ENCODE data around the gene KANK3.
A peak's percentile ranks its signal among the peaks of the same experiment; 100 is the strongest.
"Not testable (repeated sequence)": the region's sequence is repeated elsewhere in the genome, so short reads cannot be mapped to it uniquely, and the experiment has no call there.

KANK3 gene

GRCh38 chr19:8342684-8343482 is at the start of gene KANK3:
TSS of gene KANK3 (minus strand) at chr19:8343262. CDS start at chr19:8337828, 5,434 bp downstream.
- DNase-seq, result peak; percentile 94

- no peak for DNase-seq
Measured at GRCh38 chr19:8392017-8392591, 49.0 kb upstream of the KANK3 start.

DNA sequence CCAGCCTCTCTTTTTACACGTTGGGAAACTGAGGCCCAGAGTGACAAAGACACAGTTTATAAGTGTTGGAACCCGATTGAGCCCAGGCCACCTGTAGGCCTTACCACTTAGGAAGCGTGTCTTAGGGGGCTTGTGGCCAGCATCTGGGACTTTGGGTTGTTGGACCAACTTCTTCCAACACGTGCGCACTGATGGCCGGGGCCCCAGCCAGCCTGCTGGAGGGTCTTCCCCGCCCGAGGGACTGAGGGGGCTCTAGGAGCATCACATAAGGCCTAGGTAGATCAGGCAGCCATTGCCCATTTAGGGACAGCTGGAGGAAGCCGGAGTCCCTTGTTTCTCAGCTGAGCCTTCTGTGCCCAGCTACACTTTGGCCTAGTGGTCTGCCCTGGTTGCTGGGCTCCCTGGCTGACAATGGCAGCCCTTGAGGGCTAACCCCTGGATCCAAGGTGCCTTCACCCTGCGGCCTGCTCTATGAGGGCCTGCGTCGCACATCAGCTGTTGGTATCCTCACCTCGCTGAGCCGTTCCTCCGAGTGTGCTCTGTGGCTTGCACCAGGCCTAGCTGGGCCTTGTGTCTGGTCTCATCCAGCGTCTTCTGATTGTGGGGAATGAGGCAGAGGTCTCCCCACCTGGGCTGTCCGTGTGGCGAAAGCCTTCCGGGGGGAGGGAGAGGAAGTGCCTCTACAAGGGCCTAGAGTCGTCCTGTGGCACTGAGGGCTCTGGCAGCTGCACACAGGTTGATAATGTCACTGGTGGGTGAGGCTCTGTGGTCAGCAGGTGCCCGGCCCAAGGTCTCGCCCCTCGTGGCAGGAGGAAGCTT is 48.3 kb upstream of the KANK3 start:
- DNase-seq, result no peak

- DNase-seq, result peak; percentile 94
Measured at GRCh38 chr19:8390617-8390981, 47.5 kb upstream of the KANK3 start.

DNA sequence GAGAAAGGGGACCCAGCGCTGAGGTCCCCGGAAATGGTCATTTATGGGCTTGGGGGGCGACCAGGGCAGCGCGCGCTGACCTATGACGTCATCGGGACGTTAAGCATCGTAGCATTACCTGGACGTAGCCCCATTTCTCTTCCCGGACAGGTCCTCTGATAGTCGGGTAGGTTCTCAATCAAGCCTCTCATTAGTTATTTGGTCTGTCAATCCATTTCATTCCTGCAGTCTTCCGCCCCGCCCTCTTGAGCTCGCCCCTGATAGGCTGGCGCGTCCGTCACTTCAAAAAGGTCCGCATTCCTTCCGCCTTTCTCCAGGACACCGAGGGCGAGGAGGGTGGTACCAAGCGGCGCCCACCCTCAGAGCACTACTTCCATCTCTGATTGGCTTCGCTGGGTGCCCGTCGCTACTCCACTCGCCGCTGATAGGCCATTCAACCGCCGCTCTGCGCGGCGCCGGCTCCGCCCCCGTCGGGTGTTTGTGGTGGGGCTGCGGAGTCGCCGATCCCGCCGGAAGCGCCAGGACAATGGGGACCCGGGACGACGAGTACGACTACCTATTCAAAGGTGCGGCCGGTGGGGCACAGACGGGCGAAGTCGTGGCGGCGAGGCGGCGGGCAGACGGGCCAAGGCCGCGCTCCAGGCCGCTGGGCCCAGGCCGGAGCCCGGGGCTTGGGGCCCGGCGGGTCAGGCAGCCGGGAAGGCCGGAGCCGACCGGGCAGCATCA is 47.0 kb upstream of the KANK3 start, which contains the start of gene RAB11B:
Gene RAB11B, plus strand, starts transcription at position 470 of the 726 bp plus-strand sequence. Its CDS starts 57 bp downstream, at position 527.
- DNase-seq, result peak; percentile 100

GRCh38 chr19:8388612-8388958 is 45.5 kb upstream of the KANK3 start:
- DNase-seq, result no peak

DNA sequence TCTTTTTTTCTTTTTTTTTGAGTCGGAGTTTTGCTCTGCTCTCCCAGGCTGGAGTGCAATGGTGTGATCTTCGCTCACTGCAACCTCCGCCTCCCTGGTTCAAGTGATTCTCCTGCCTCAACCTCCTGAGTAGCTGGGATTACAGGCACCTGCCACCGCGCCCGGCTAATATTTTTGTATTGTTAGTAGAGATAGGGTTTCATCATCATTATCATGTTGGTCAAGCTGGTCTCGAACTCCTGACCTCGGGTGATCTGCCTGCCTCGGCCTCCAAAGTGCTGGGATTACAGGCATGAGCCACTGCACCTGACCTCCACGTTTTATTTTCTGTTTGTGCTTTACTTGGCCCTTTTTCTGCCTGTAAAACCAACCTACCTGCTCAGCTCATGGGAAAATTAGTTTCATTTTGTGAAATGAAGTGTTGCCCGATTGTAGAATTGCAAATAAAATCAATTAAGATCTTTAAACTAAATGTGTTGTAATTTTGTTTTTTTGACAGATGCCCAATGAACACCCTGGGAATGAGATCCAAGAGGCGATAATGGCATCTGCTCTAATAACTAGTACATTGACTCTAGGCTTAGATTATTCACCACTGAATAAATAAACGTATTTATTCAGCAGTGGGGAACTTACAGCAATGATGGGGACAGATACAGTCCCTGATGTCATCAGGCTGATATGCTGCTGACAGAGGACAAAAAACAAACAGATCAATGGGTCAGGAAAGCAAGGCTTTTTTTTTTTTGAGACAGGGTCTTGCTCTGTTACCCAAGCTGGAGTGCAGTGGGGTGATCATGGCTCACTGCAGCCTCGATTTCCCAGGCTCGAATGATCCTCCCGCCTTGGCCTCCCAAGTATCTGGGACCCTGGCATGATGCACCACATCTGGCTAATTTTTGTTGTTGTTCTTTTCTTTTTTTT is 44.9 kb upstream of the KANK3 start:
- no peak for DNase-seq

DNA sequence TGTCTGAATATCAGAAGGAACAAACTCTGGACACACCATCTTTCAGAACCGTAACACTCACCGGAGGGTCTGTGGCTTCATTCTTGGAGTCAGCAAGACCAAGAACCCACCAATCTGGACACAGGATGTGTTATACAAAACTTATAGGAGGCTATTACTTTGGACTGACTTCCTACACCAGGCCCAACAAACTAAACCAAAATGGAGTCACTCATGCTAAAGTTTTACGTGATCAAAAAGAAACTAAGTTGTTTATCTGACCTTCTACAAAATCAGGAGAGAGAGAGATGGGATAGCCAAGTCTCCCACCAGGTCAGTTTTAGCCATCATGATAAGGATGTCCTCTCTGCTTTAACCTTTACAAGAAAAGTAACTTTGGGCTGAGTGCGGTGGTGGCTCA is 43.9 kb upstream of the KANK3 start:
- no peak for DNase-seq

DNA sequence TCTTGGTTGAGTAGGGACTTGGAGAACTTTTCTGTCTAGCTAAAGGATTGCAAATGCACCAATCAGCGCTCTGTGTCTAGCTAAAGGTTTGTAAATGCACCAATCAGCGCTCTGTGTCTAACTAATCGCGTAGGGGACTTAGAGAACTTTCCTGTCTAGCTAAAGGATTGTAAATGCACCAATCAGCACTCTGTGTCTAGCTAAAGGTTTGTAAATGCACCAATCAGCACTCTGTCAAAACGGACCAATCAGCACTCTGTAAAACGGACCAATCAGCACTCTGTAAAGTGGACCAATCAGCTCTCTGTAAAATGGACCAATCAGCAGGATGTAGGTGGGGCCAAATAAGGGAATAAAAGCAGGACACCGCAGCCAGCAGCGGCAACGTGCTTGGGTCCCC is 43.4 kb upstream of the KANK3 start:
- DNase-seq, result not testable (repeated sequence)

DNA sequence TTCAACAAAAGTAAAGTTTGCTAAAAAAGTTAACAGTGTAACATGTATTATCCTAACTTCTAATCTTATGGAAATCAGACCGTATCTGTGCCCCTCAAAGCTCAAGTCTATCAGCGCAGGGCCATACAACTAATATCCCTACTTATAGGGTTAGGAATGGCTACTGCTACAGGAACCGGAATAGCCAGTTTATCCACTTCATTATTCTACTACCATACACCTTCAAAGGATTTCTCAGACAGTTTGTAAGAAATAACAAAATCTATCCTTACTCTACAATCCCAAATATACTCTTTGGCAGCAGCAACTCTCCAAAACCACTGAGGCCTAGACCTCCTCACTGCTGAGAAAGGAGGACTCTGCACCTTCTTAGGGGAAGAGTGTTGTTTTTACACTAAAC is 42.5 kb upstream of the KANK3 start:
- not testable (repeated sequence) for DNase-seq

GRCh38 chr19:8385103-8385502 is 42.0 kb upstream of the KANK3 start:
- not testable (repeated sequence) for DNase-seq

- not testable (repeated sequence) for DNase-seq
Measured at GRCh38 chr19:8384569-8384968, 41.5 kb upstream of the KANK3 start.

DNA sequence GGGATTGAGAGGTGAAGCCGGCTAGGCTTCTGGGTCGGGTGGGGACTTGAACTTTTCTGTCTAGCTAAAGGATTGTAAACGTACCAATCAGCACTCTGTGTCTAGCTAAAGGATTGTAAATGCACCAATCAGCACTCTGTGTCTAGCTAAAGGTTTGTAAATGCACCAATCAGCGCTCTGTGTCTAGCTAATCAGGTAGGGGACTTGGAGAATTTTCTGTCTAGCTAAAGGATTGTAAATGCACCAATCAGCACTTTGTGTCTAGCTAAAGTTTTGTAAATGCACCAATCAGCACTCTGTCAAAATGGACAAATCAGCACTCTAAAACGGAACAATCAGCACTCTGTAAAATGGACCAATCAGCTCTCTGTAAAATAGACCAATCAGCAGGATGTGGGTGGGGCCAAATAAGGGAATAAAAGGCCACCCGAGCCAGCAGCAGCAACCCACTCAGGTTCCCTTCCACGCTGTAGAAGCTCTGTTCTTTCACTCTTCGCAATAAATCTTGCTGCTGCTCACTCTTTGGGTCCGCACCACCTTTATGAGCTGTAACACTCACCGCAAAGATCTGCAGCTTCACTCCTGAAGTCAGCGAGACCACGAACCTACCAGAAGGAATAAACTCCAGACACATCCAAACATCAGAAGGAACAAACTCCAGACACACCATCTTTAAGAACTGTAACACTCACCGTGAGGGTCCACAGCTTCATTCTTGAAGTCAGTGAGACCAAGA is 36.3 kb upstream of the KANK3 start:
- DNase-seq, result not testable (repeated sequence)

DNA sequence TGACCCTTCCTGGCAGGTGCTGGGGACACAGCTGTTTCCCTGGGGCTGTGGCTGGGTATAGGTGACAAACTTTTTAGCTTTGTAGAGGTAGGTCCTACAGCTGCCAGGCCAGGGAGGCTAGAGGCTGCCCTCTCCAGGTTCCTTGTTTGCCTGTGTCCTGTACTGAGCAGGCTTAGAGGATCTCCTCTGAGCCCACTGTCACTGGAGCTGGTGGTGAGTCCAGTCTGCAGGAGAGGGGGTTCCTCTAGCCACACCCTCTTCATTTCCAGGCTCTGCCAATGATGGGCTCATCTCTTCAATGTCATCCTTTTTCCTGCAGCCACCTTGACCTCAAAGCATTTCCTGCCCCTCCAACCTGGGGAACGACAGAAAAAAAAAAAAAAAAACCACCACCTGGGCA is 34.5 kb upstream of the KANK3 start:
- no peak for DNase-seq

DNA sequence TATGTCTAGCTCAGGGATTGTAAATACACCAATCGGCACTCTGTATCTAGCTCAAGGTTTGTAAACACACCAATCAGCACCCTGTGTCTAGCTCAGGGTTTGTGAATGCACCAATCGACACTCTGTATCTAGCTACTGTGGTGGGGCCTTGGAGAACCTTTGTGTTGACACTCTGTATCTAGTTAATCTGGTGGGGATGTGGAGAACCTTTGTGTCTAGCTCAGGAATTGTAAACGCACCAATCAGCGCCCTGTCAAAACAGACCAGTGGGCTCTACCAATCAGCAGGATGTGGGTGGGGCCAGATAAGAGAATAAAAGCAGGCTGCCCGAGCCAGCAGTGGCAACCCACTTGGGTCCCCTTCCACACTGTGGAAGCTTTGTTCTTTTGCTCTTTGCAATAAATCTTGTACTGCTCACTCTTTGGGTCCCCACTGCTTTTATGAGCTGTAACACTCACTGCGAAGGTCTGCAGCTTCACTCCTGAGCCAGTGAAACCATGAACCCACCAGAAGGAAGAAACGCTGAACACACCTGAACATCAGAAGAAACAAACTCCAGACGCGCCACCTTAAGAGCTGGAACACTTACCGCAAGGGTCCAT is 33.4 kb upstream of the KANK3 start:
- not testable (repeated sequence) for DNase-seq

DNA sequence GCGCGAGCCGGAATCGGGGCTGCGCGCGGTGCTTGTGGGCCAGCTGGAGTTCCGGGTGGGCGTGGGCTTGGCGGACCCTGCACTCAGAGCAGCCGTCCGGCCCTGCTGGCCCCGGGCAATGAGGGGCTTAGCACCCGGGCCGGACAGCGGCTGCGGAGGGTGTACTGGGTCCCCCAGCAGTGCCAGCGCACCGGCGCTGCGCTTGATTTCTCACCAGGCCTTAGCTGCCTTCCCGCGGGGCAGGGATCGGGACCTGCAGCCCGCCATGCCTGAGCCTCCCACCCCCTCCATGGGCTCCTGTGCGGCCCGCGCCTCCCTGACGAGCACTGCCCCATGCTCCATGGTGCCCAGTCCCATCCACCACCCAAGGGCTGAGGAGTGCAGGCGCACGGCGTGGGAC is 32.7 kb upstream of the KANK3 start:
- not testable (repeated sequence) for DNase-seq

DNA sequence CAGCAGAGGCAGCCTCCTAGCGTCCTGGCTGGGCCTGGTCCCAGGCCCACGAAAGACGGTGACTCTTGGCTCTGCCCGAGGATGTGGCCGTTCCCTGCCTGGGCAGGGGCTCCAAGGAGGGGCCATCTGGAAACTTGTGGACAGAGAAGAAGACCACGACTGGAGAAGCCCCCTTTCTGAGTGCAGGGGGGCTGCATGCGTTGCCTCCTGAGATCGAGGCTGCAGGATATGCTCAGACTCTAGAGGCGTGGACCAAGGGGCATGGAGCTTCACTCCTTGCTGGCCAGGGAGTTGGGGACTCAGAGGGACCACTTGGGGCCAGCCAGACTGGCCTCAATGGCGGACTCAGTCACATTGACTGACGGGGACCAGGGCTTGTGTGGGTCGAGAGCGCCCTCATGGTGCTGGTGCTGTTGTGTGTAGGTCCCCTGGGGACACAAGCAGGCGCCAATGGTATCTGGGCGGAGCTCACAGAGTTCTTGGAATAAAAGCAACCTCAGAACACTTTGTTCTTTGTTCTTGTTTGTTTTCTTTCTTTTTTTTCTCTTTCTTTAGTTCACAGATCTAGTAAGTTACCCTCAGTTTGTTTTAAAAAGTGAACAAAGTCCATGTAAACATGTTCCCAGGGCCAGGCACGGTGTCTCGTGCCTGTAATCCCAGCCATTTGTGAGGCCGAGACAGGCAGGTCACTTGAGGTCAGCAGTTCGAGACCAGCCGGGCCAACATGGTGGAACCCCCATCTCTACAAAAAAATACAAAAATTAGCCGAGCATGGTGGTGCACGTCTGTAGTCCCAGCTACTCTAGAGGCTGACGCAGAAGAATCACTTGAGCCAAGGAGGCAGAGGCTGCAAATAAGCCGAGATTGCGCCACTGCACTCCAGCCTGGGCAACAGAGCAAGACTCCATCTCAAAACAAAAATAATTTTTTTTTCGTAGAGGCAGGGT is 31.1 kb upstream of the KANK3 start:
- no peak for DNase-seq

DNA sequence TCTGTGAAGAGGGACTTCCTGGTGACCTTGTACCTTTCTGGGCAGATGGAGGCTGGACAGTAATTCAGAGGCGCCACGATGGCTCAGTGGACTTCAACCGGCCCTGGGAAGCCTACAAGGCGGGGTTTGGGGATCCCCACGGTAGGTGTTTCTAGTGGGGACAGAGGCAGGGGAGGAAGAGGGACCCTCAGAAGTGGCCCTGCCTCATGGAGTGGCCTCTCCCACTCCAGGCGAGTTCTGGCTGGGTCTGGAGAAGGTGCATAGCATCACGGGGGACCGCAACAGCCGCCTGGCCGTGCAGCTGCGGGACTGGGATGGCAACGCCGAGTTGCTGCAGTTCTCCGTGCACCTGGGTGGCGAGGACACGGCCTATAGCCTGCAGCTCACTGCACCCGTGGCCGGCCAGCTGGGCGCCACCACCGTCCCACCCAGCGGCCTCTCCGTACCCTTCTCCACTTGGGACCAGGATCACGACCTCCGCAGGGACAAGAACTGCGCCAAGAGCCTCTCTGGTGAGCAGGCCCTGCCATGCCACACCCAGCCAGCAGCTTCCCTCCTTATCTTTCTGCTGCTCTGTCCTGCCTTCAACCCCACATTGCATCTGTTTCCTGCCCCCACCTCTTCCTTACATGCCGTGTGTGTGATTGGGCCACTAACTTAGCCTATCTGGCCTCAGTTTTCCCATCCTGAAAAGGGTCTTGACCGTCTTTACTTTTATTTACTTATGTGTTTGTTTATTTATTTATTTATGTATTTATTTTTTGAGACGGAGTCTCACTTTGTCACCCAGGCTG is 28.1 kb upstream of the KANK3 start:
- DNase-seq, result no peak

Data from CD4-positive, alpha-beta T cell treated with Interleukin-17A for 1 hour (primary cell).